A549 (cell line): ENCODE results near the gene VAPA.

ENCODE experiments used
- BHLHE40 ChIP-seq: IDR thresholded peaks from 2 replicates; pipeline ENCODE4 v1.6.1; 2012; ENCODE audit warnings: low read depth, low read length, inconsistent platforms
- ESRRA ChIP-seq: fragments of 150-350 bp; IDR thresholded peaks from 2 replicates; pipeline ENCODE4 v1.6.1; 2014; ENCODE audit warnings: mild to moderate bottlenecking, low read length, borderline replicate concordance
- POLR2A ChIP-seq: IDR thresholded peaks from 2 replicates; pipeline ENCODE4 v1.6.1; 2012; ENCODE audit warnings: mild to moderate bottlenecking, low read length
- RCOR1 ChIP-seq: fragments of 150-350 bp; IDR thresholded peaks from 2 replicates; pipeline ENCODE4 v1.6.1; 2014; ENCODE audit warnings: antibody characterized with exemption, low read length, low read depth
- TP53 ChIP-seq: fragments of 250-450 bp; sonication (Bioruptor Pico); IDR thresholded peaks from 2 replicates; pipeline ENCODE4 v1.5.0; 2021; ENCODE audit warnings: mild to moderate bottlenecking, moderate library complexity
- TF ChIP-seq, protein P1 (sequence below): fragments of >200 bp; sonication (Bioruptor Twin); formaldehyde crosslinking; IDR thresholded peaks from 3 replicates; pipeline ENCODE4 v1.6.1; 2016
- TF ChIP-seq, protein P2 (sequence below): fragments of >200 bp; sonication (Bioruptor Twin); formaldehyde crosslinking; IDR thresholded peaks from 3 replicates; pipeline ENCODE4 v1.5.1; 2016

DNA sequence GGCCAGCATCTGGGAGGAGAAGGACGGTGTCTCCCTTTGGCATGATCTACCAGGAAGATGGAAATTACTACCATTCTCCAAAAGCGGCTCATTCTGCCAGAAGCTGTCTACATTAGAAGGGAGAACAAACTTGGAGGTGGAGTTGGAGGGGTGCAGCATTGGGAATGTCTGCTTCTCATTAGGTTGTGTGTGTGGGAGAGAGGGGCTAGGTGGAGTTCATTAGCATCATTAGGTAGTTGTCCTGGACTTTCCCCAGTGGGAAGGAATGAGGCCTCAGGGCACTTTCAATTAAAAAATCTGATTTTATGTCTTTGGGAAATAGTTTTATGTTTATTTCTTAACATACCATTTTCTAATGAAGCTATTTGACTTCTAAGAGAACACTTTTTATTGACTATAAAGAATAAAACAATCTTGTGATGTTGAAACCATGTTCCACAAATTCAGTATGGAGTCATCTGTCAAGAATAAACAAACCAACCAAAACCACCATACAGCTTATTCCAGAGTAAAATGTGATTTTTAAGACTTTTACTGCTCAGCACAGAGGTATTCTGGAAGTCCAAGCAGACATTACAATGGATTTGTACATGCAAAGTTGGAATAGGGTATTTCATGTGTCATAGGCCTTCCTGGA, 60.6 kb downstream of the VAPA start:
- TF ChIP-seq, protein P1, sequence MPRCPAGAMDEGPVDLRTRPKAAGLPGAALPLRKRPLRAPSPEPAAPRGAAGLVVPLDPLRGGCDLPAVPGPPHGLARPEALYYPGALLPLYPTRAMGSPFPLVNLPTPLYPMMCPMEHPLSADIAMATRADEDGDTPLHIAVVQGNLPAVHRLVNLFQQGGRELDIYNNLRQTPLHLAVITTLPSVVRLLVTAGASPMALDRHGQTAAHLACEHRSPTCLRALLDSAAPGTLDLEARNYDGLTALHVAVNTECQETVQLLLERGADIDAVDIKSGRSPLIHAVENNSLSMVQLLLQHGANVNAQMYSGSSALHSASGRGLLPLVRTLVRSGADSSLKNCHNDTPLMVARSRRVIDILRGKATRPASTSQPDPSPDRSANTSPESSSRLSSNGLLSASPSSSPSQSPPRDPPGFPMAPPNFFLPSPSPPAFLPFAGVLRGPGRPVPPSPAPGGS = no peak
- TF ChIP-seq POLR2A (no peak), TP53 (CRISPR knock-in tag) (no peak), BHLHE40 (no peak), RCOR1 (no peak), ESRRA (no peak)
- TF ChIP-seq, protein P2, sequence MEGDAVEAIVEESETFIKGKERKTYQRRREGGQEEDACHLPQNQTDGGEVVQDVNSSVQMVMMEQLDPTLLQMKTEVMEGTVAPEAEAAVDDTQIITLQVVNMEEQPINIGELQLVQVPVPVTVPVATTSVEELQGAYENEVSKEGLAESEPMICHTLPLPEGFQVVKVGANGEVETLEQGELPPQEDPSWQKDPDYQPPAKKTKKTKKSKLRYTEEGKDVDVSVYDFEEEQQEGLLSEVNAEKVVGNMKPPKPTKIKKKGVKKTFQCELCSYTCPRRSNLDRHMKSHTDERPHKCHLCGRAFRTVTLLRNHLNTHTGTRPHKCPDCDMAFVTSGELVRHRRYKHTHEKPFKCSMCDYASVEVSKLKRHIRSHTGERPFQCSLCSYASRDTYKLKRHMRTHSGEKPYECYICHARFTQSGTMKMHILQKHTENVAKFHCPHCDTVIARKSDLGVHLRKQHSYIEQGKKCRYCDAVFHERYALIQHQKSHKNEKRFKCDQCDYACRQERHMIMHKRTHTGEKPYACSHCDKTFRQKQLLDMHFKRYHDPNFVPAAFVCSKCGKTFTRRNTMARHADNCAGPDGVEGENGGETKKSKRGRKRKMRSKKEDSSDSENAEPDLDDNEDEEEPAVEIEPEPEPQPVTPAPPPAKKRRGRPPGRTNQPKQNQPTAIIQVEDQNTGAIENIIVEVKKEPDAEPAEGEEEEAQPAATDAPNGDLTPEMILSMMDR = no peak
